GM12801 (cell line): ENCODE results near the gene RASGRF2.

Experiments used
- TF ChIP-seq, protein P1 (sequence below): IDR thresholded peaks from one replicate; pipeline ENCODE4 v1.5.1; 2011; ENCODE audit warnings: control low read depth; ENCODE audit not compliant: insufficient read length; ENCODE audit errors: extremely low read depth

The RASGRF2 gene

DNA sequence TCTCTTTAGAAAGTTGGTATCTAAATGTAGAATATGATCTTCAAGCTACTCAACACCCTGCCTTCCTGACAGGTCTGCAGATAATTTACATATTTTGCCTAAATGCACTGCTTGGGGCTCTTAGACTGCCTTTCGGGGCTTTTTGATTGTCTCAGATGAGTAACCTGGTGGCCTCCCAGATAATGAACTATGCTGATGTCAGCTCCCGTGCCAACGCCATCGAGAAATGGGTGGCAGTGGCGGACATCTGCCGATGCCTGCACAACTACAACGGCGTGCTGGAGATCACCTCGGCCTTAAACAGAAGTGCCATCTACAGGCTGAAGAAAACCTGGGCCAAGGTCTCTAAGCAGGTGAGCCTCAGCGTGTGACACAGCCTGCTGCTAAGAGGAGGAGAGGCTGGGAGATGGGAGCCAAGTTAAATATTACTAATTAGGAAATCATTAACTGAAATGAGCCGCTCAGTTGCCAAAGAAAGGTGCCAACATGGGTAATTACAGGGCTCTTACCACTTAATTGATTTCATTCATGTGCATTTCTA is 252.1 kb downstream of the RASGRF2 start:
- TF ChIP-seq, protein P1, sequence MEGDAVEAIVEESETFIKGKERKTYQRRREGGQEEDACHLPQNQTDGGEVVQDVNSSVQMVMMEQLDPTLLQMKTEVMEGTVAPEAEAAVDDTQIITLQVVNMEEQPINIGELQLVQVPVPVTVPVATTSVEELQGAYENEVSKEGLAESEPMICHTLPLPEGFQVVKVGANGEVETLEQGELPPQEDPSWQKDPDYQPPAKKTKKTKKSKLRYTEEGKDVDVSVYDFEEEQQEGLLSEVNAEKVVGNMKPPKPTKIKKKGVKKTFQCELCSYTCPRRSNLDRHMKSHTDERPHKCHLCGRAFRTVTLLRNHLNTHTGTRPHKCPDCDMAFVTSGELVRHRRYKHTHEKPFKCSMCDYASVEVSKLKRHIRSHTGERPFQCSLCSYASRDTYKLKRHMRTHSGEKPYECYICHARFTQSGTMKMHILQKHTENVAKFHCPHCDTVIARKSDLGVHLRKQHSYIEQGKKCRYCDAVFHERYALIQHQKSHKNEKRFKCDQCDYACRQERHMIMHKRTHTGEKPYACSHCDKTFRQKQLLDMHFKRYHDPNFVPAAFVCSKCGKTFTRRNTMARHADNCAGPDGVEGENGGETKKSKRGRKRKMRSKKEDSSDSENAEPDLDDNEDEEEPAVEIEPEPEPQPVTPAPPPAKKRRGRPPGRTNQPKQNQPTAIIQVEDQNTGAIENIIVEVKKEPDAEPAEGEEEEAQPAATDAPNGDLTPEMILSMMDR, result no peak

DNA sequence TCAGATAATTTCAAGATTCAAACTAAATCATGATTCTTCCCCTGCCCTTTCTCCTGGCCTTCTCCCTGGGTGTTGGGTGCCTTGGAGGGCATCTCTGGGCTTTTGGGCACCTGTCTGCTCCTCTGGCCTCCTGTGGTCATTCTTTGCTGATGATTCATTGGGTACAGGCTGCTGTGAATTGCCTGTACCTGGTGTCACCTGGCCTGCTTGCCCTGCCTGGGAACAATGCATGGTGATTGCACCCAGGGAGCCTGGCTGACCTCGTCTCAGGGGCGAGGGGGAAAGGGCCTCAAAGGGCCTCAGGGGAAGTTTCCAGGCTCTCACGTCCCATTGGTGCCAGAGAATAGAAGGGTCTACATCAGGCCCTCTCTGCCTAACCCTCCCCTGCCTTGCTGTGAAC is 252.9 kb downstream of the RASGRF2 start:
- TF ChIP-seq, protein P1, result no peak

DNA sequence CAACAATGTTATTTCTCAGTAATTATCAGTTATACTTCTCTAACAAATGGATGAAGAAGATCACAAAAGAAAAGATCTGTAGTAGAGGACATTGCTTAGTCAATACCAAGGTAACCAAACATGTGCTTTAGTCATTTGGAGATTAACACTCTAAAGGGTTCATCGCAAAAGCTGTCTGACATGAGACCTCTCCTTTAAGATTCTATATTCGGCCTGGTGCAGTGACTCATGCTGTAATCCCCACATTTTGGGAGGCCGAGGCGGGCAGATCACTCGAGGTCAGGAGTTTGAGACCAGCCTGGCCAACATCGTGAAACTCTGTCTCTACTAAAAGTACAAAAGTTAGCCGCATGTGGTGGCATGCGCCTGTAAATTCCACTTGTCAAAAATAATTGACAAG is 254.7 kb downstream of the RASGRF2 start:
- TF ChIP-seq, protein P1, result no peak

GRCh38 chr5:81216152-81216551 is 256.0 kb downstream of the RASGRF2 start:
- TF ChIP-seq, protein P1, result no peak

DNA sequence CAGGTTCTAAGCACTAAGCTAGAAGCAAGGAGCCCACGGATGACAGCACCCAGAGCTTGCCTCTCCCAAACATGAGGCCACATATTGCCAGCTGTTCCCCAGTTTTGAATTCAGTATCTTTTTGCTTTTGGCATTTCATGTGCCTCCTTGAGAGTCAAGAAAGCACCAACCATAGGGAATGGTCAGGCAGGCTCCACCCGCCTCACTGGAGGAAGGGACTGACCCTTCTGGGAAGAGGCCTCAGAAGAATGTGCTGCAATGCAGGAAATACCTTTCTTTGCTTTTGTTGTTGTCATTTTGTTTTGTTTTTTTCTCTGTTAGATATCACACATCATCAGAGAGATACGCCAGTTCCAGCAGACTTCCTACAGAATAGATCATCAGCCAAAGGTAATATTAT is 259.2 kb downstream of the RASGRF2 start:
- TF ChIP-seq, protein P1, result no peak

- TF ChIP-seq, protein P1, result no peak
Observed at GRCh38 chr5:81222285-81222684, 262.1 kb downstream of the RASGRF2 start.

- TF ChIP-seq, protein P1, result no peak
Observed at GRCh38 chr5:81225463-81225862, 265.3 kb downstream of the RASGRF2 start.

DNA sequence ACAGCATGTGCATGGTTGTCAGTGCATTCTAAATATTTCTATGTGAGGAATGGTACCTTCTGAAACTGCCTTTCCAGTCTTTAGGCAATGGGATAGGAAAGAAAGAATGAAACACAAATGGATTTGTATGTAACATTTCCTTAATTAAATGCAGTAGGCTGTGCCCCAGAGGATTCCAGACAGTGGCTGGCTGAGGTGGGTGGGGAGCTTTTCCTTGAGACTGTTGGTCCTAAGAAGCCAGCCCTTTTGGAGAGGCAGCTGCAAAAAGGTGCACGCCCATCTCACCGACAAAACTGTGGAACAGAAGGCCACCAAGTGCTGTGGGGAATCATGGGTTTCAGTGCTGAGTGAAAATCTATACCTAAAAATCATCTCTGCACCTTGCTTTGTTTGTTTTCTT is 266.1 kb downstream of the RASGRF2 start:
- TF ChIP-seq, protein P1, result no peak
